Retinal pigment epithelial cell (primary cell): ENCODE data around the gene MYCBPAP.

Experiments
- DNase-seq: peaks from one replicate; pipeline ENCODE4 v3.0.0-alpha.2; 2010; ENCODE audit warnings: low read depth
- H3K4me3 ChIP-seq: 2 replicates; pipeline ENCODE4 v1.5.1; 2011; ENCODE audit warnings: mild to moderate bottlenecking, low read length, control low read depth, moderate library complexity
- CTCF ChIP-seq: conservative IDR thresholded peaks from 2 replicates; pipeline ENCODE4 v1.5.1; 2011; ENCODE audit warnings: low read depth, low read length, control low read depth, inconsistent platforms

The MYCBPAP gene

GRCh38 chr17:50566886-50567285 lies 58.6 kb downstream of the MYCBPAP start:
- no peak for TF ChIP-seq CTCF
- H3K4me3 ChIP-seq: no peak overlapping the region
- no peak for DNase-seq

- no peak overlapping the region for H3K4me3 ChIP-seq
- no peak for TF ChIP-seq CTCF
- no peak for DNase-seq
These were observed 60.4 kb downstream of the MYCBPAP start for GRCh38 chr17:50568659-50569058.

- H3K4me3 ChIP-seq: no peak overlapping the region
- no peak for TF ChIP-seq CTCF
- no peak for DNase-seq
These were observed 61.4 kb downstream of the MYCBPAP start for GRCh38 chr17:50569592-50569991.

- H3K4me3 ChIP-seq: no peak overlapping the region
- no peak for DNase-seq
- no peak for TF ChIP-seq CTCF
These were observed 61.8 kb downstream of the MYCBPAP start for GRCh38 chr17:50570032-50570431.

- no peak overlapping the region for H3K4me3 ChIP-seq
- no peak for TF ChIP-seq CTCF
- DNase-seq: no peak
These were observed 62.3 kb downstream of the MYCBPAP start for GRCh38 chr17:50570528-50570927.

- no peak for DNase-seq
- TF ChIP-seq CTCF: no peak
- H3K4me3 ChIP-seq: no peak overlapping the region
These were observed 63.4 kb downstream of the MYCBPAP start for GRCh38 chr17:50571681-50572080.

GRCh38 chr17:50572541-50572940 lies 64.3 kb downstream of the MYCBPAP start:
- no peak for DNase-seq
- no peak for TF ChIP-seq CTCF
- H3K4me3 ChIP-seq: no peak overlapping the region
